Stomach (tissue), 9 donors: ENCODE measurements around the gene PLCH1. TPM values are rescaled to one million over a fixed set of nuclear protein-coding genes. Genes with fewer than 3 reads are reported as not detected.

Source experiments
- DNase-seq, 2 donors: peaks; one replicate each; pipeline versions ENCODE4 v3.0.0 to v3.0.0-alpha.2; 2013 to 2019
- H3K27ac ChIP-seq, 5 donors: fragments of 200-600 bp in 4 of 5; sonication (generic) in 4 of 5; one replicate each; pipeline ENCODE4 v1.5.1; 2013 to 2019; ENCODE audit warnings: mild to moderate bottlenecking in 1 of 5, moderate library complexity in 1 of 5
- H3K27me3 ChIP-seq, 3 donors: fragments of 200-600 bp; sonication (generic); one replicate each; pipeline ENCODE4 v1.5.1; 2017 to 2019; ENCODE audit warnings: mixed run types in 1 of 3
- H3K36me3 ChIP-seq, 4 donors: fragments of 200-600 bp; sonication (generic); 1 replicate in 3 of 4; 2 replicates in 1 of 4; pipeline ENCODE4 v1.5.1; 2016 to 2019
- H3K4me1 ChIP-seq, 4 donors: fragments of 200-600 bp; sonication (generic); one replicate each; pipeline ENCODE4 v1.5.1; 2016 to 2019
- H3K4me3 ChIP-seq, 4 donors: fragments of 200-600 bp; sonication (generic) in 3 of 4; one replicate each; pipeline ENCODE4 v1.5.1; 2016 to 2019; ENCODE audit warnings: mild to moderate bottlenecking in 1 of 4
- H3K9me3 ChIP-seq, 4 donors: fragments of 200-600 bp; sonication (generic); one replicate each; pipeline ENCODE4 v1.5.1; 2016 to 2019
- EP300 ChIP-seq: sonication (generic); formaldehyde crosslinking; IDR thresholded peaks from one replicate; pipeline ENCODE4 v1.6.1; 2017; ENCODE audit warnings: antibody characterized with exemption
- POLR2A ChIP-seq, 4 donors: fragments of 450-650 bp; IDR thresholded peaks; one replicate each; pipeline ENCODE4 v1.6.1; 2016; ENCODE audit warnings: antibody characterized with exemption in 4 of 4, control low read depth in 2 of 4, mild to moderate bottlenecking in 1 of 4, moderate library complexity in 1 of 4
- POLR2AphosphoS5 ChIP-seq, 3 donors: sonication (generic); formaldehyde crosslinking; IDR thresholded peaks; one replicate each; pipeline ENCODE4 v1.6.1; 2016; ENCODE audit warnings: antibody characterized with exemption in 3 of 3
- WGBS, 5 donors: extraction: QIAGEN DNeasy Blood & Tissue Kit in 3 of 5; methylation state at CpG; one replicate each; pipeline versions ENCODE4 v1.1.5 to v1.1.7; 2013 to 2018; 5-methylcytosine and 5-hydroxymethylcytosine counted together
- intact Hi-C: fragments of 100-400 bp; cut with DNase I; formaldehyde crosslinking; loops from one replicate; pipeline ENCODE4 v1.15.1; 2023; ENCODE audit warnings: low total_unique reads
- polyA plus RNA-seq, 3 donors: library from polyadenylated mRNA; stranded (reverse); fragments of 200-250 nt; gene quantifications; one replicate each; pipeline ENCODE4 v1.2.3, GENCODE V29; 2013
- total RNA-seq, 5 donors: library from RNA; depleted of rRNA; stranded (reverse); fragments of >200 nt; gene quantifications; one replicate each; pipeline versions ENCODE4 v1.1.0 to v1.2.3, GENCODE V29; 2014 to 2016
- TF ChIP-seq, protein P1 (sequence below), 7 experiments: fragments of 450-650 bp in 4 of 7; fragments of 200-600 bp in 3 of 7; sonication (generic) in 3 of 7; IDR thresholded peaks; one replicate each; pipeline ENCODE4 v1.5.1; 2016 to 2019; ENCODE audit warnings: antibody characterized with exemption in 7 of 7, control low read depth in 2 of 7, mild to moderate bottlenecking in 1 of 7
- donor health status: healthy with polysubstance abuse.
- donor health status: Bipolar disorder and iron deficiency.
- donor health status: healthy.

Gene PLCH1
- total and polyA plus RNA-seq, 8 donors, result 0.75 to 18.8 (median 3.3) TPM

DNA sequence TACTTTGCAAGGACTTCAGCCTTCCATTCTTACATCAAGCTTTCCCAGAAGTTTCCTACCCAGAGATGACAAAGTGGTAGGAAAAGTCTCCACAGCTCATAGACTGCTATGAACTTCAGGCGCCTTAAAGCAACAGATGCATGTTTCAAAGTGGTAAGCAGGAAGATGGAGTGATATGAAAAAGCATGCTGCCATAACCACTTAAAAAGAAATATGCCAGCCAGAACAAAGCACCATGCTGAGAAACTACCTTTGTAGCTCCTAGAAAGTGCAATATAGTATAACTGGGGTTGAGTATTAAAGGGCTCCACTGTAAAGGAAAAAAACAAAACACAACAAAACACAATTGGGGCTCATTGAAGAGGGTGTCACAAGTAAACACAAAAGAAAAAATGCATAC, 259.0 kb downstream of the PLCH1 start:
- no peaks in the 10 kb centered on the region for H3K9me3 ChIP-seq
- H3K4me3 ChIP-seq, result no peak overlapping the region
- intact Hi-C loops, result no loop called here
- TF ChIP-seq, protein P1, sequence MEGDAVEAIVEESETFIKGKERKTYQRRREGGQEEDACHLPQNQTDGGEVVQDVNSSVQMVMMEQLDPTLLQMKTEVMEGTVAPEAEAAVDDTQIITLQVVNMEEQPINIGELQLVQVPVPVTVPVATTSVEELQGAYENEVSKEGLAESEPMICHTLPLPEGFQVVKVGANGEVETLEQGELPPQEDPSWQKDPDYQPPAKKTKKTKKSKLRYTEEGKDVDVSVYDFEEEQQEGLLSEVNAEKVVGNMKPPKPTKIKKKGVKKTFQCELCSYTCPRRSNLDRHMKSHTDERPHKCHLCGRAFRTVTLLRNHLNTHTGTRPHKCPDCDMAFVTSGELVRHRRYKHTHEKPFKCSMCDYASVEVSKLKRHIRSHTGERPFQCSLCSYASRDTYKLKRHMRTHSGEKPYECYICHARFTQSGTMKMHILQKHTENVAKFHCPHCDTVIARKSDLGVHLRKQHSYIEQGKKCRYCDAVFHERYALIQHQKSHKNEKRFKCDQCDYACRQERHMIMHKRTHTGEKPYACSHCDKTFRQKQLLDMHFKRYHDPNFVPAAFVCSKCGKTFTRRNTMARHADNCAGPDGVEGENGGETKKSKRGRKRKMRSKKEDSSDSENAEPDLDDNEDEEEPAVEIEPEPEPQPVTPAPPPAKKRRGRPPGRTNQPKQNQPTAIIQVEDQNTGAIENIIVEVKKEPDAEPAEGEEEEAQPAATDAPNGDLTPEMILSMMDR (IDR thresholded peaks at IDR 0.05), result no peak
- TF ChIP-seq POLR2AphosphoS5 (IDR thresholded peaks at IDR 0.05), result no peak
- TF ChIP-seq POLR2A (IDR thresholded peaks at IDR 0.05), result no peak
- no peak for TF ChIP-seq EP300
- H3K36me3 ChIP-seq, result peaks cover 0 to 26% (median 5%) of the 10 kb centered on the region in 4 donors
- WGBS, 5 donors, result 85 to 90% (median 89%) methylated on average over 1 of the region's 1 CpG
- H3K27me3 ChIP-seq, result no peaks in the 10 kb centered on the region
- DNase-seq, result peak in 1 of 2 donors; percentile 6
- no peaks in the 10 kb centered on the region for H3K4me1 ChIP-seq
- H3K27ac ChIP-seq, result no peak overlapping the region

DNA sequence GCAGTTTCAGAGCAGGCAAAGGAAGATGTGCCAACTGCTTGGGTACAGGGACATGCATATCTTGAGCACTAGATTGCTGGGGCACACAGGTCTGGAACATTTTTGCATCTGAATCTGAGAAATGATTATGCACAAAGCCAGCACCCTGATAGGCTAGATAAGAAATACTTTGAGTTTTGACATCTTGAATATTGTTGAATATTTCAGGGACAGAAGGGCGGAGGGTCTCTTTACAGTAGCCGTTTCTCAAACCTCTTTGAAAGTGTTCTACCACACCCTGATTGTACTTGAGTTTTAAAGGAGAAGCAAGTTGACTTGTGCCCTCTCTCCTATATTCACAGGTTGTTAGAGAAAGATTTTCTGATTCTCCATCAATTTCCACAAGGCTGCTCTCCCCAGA, 263.3 kb downstream of the PLCH1 start:
- no peak for DNase-seq
- no peak for TF ChIP-seq EP300
- no peak for TF ChIP-seq POLR2A (IDR thresholded peaks at IDR 0.05)
- TF ChIP-seq, protein P1 (IDR thresholded peaks at IDR 0.05), result no peak
- TF ChIP-seq POLR2AphosphoS5 (IDR thresholded peaks at IDR 0.05), result no peak
- Histone ChIP-seq H3K36me3 (peaks cover 0 to 26% (median 5%) of the 10 kb centered on the region in 4 donors), H3K27ac (no peak overlapping the region), H3K9me3 (peaks cover 5 to 12% (median 5%) of the 10 kb centered on the region in 4 donors), H3K4me3 (no peak overlapping the region), H3K4me1 (no peaks in the 10 kb centered on the region), H3K27me3 (no peaks in the 10 kb centered on the region)
- intact Hi-C loops, result no loop called here
- WGBS, 5 donors, result 79 to 92% (median 83%) methylated on average over 2 of the region's 2 CpGs

DNA sequence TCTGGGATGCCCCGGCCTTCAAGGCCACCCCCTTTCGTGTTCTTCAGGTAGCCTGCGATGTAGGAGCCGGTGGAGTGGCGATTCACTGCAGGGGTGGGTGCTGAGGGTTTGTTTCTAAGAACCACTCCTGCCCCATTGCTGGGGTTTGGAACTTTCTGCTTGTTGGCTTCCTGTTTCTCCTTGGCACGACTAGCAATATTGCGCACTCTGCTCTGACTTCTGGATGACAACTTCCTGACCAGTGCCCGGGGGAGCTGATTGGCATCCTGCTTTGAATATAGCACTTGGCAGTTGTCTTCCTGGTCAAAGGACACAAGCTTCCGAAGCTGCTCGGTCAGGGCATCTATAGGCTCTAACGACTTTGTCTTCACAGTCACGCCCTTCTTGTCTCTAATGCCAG, 263.8 kb downstream of the PLCH1 start:
- intact Hi-C loops, result no loop called here
- WGBS, 5 donors, result 88 to 92% (median 89%) methylated on average over 12 of the region's 12 CpGs

DNA sequence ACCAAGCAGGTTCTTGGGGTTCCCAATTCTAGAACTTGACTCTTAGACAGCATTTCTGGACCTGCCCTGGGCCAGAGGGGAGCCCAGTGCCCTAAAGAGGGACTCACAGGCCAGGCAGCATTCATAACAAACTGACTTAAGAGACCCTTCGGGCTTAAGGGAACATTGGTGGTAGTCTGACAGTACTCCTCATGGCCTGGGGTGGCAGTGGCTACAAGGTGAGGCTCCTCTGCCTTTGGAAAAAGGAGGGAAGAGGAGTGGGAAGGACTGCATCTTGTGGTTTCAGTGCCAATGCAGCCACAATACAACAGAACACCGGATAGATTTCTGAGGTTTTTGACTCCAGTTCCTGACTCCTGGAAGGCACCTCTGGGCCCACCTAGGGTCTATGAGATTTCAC, 279.2 kb downstream of the PLCH1 start:
- no peak overlapping the region for H3K27ac ChIP-seq
- TF ChIP-seq EP300 (no peak), POLR2AphosphoS5 (IDR thresholded peaks at IDR 0.05) (no peak), POLR2A (IDR thresholded peaks at IDR 0.05) (no peak)
- TF ChIP-seq, protein P1 (IDR thresholded peaks at IDR 0.05), result no peak
- H3K4me3 ChIP-seq, result no peak overlapping the region
- H3K9me3 ChIP-seq, result peaks cover 0 to 22% (median 13%) of the 10 kb centered on the region in 4 donors
- WGBS, 5 donors, result 65 to 90% (median 76%) methylated on average over 2 of the region's 2 CpGs
- DNase-seq, result no peak
- intact Hi-C loops, result no loop called here
- H3K27me3 ChIP-seq, result no peaks in the 10 kb centered on the region
- no peaks in the 10 kb centered on the region for H3K36me3 ChIP-seq
- no peaks in the 10 kb centered on the region for H3K4me1 ChIP-seq

More for the DNA sequence above, 263.8 kb downstream of the PLCH1 start:
- Histone ChIP-seq H3K9me3 (peaks cover 5 to 12% (median 6%) of the 10 kb centered on the region in 4 donors), H3K27ac (no peak overlapping the region), H3K27me3 (no peaks in the 10 kb centered on the region), H3K4me3 (no peak overlapping the region), H3K4me1 (no peaks in the 10 kb centered on the region), H3K36me3 (peaks cover 0 to 26% (median 5%) of the 10 kb centered on the region in 4 donors)
- no peak for DNase-seq
- TF ChIP-seq, protein P1 (IDR thresholded peaks at IDR 0.05), result no peak
- TF ChIP-seq POLR2A (IDR thresholded peaks at IDR 0.05) (no peak), POLR2AphosphoS5 (IDR thresholded peaks at IDR 0.05) (no peak), EP300 (no peak)
